Amygdala (tissue), 56 donors: ENCODE data around the gene TCP10L.
A peak's percentile ranks its signal among the peaks of the same experiment; 100 is the strongest.
"Not testable (repeated sequence)": the region's sequence is repeated elsewhere in the genome, so short reads cannot be mapped to it uniquely, and the experiment has no call there.

Source experiments
- DNase-seq, 56 donors: peaks; one replicate each; lab custom pipeline; 2025; lab: John Stamatoyannopoulos, UW

TCP10L gene, protein sequence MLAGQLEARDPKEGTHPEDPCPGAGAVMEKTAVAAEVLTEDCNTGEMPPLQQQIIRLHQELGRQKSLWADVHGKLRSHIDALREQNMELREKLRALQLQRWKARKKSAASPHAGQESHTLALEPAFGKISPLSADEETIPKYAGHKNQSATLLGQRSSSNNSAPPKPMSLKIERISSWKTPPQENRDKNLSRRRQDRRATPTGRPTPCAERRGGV

GRCh38 chr21:32585042-32585710 is at the start of gene TCP10L:
Gene TCP10L (minus strand): TSS chr21:32585523. CDS start chr21:32584304, 1,219 bp downstream.
- no peak for DNase-seq

DNA sequence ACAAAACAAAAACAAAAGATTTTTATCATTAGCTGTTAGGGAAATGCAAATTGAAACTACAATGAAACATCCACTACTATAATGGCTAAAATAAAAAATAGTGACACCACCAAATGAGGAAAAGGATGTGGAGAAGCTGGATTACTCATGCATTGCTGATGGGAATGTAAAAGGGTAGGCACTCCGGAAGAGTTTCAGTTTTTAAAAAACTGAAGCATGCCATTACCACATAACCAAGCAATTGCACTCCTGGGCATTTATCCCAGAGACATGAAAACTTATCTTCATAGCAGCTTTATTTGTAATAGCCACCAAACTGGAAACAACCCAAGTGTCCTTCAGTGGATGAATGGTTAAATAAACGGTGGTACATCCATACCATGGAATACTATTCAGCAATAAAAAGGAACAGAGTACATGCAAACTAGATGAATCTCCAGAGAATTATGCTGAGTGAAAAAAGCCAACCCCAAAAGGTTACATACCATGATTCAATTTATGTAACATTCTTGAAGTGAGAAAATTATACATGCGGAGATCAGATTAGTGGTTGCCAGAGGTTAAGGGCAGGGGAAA is 41.4 kb upstream of the TCP10L start:
- no peak for DNase-seq

- not testable (repeated sequence) for DNase-seq
These were observed 32.9 kb upstream of the TCP10L start for GRCh38 chr21:32618218-32618617.

GRCh38 chr21:32613436-32614043 is 28.2 kb upstream of the TCP10L start:
- DNase-seq = no peak

GRCh38 chr21:32612999-32613337 is 27.6 kb upstream of the TCP10L start:
- peak in 1 of 56 donors; percentile 54 for DNase-seq

DNA sequence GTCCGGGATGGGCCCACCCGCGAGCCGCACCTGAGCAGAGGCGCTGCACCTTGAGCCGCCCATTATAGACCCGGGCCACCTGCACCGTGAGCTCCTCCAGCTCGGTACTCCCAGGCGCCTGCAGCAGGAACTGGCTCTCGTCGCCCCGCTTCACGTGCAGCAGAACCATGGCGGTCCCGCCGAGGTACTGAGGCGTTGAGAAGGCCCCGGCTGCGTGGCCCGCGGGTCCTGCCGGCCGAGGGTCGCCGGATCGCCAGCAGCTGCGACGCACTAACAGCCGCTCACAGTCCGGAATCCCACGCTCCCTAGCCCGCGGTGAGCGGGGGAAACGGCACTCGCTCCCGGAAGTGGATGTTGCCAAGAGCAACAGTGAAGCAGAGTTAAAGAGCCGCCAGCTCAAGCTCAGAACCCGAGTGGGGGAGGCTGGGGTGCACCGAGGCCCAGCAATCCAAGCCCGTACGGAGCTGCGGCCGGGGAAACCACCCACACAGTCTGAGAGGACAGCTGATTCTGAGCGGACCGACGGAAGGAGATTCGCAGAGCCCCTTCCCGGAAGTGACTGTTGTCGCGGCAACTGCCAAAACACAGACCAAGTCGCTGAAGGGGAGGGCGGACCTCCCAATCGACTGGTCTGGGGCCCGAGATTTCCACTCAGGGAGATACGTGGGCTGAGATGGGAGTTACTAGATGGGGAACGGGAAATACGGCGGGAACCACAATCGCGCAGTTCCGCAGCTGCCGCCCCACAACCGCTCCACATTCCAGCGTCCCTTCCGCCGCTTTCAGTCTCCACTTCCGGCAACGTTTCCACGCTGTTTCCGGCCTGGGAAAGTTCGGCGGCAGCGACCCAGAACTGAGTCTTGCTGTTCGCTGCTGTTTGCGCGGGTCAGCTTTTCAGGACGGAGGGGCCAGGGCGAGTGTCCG is 27.0 kb upstream of the TCP10L start, which contains the start of gene CFAP298:
Gene CFAP298 (minus strand): TSS at position 303 of the 924 bp plus-strand sequence. CDS start 134 bp downstream, at position 169.
- peak; percentile 75 to 98 (median 90) for DNase-seq

DNA sequence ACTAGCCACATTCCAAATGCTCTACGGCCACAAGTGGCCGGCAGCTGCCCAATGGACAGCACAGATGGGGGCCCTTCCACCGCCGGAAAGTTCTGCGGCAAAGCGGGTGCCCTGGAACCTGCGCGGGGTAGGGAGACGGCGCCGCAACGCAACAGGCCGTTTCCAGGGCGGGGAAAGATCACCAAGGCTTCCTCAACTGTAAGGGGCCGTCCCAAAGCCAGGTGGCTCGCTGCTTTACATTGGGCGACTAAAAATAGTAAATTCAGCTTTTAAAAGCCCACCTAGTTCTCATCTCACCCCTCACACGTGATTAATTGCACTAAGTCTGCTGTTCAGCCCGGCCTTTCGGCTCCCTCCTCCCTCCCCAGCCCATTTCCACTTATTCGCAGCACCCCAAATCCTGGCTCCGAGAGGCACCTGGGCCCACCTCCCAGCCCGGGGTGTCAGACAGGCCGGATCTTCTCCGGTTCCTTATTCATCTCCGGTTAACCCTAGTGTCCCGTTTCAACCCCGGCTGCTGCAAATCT is 26.2 kb upstream of the TCP10L start:
- DNase-seq = peak in 2 of 56 donors; percentile 18 to 52

DNA sequence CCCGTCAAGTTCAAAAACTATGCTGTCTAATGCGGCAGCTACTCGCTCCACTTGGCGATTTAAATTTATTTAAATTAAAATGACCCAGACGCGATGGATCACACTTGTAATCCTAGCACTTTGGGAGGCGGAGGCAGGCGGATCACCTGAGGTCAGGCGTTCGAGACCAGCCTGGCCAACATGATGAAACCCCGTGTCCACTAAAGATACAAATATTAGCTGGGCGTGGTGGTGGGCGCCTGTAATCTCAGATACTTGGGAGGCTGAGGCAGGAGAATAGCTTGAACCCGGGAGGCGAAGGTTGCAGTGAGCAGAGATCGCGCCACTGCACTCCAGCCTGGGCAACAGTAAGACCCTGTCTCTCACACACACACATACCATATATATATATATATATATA is 25.6 kb upstream of the TCP10L start:
- not testable (repeated sequence) for DNase-seq

DNA sequence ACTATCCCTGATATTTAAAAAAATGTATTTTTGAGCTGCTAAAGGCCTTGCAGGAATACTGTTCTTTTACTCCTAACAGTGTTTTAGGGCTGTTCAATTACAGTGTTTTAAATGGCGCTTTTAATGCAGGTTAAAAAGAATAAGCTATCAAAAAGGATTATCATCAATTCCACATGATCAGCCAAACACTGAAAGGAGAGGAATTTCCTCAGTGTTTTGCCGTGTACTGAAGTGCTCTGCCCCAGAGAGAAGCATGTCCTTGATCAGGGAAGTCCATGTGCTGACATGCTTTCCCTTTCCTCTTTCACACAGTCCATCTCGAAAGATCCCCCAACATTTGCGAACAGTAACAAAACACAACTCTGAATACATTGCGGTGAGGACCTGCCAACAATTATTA is 23.5 kb upstream of the TCP10L start:
- no peak for DNase-seq

DNA sequence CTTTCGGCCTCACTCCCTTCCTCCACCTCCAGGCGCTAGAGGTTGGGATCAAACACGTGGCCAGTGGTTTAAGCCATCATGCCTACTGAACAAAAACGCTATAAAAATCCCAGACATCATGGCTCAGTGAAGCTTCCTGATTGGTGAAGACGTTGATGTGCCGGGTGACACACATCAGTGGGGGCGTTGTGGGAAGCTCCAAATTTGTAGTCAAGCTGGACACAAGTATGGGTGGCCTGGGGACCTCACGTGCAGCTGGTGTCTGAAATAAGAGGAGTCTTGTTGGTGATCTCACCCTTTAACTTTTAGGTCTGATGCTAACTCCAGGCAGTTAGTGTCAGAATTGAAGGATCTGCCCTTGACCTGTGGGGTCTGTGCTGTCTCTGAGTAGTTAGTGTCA is 20.1 kb upstream of the TCP10L start:
- no peak for DNase-seq

- no peak for DNase-seq
These were observed 19.1 kb upstream of the TCP10L start for GRCh38 chr21:32604464-32604863.

GRCh38 chr21:32603131-32603530 is 17.8 kb upstream of the TCP10L start:
- DNase-seq = no peak

- DNase-seq = peak in 1 of 56 donors; percentile 8
These were observed 16.8 kb upstream of the TCP10L start for GRCh38 chr21:32602099-32602498.

GRCh38 chr21:32599526-32599925 is 14.2 kb upstream of the TCP10L start:
- DNase-seq = no peak

- no peak for DNase-seq
These were observed 13.8 kb upstream of the TCP10L start for GRCh38 chr21:32599091-32599490.

GRCh38 chr21:32597205-32597604 is 11.9 kb upstream of the TCP10L start:
- peak in 1 of 56 donors; percentile 7 for DNase-seq

DNA sequence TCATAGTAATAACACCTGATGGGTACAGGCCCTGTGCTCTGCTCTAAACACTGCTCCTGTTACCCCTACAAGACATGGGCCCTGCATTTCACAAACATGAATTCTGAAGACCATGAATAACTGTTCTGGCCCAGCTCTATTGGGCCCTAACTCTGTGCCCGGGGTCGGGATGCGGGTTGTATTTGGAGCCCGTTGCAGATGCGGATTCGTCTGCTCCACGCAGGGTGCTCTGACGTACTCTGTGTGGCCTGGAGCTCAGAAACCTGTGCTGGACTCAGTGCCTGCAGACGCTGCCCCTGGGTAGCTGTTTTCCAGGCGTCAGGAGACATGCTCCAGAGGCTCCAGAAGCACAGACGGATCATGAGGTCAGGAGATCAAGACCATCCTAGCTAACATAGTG is 10.1 kb upstream of the TCP10L start:
- no peak for DNase-seq

GRCh38 chr21:32593690-32594089 is 8.4 kb upstream of the TCP10L start:
- DNase-seq = no peak

- no peak for DNase-seq
These were observed 7.7 kb upstream of the TCP10L start for GRCh38 chr21:32592929-32593502.

DNA sequence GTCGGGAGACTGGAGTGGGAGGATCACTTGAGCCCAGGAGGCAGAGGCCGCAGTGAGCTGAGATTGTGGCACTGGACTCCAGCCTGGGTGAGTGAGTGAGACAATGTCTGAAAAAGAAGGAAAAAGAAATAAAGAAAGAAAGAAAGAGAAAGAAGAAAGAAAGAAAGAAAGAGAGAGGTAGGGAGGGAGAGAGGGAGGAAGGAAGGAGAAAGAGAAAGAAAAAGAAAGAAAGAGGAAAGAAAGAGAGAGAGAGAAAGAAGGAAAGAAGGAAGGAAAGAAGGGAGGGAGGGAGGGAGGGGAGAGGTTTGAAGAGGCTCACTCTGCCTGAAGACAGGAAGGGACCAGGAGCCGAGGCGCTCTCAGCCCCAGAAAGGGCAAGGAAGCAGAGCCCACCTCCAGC is 4.8 kb upstream of the TCP10L start:
- no peak for DNase-seq
